H54 (cell line): Measurements from ENCODE around the gene SORCS2.
A peak's percentile ranks its signal among the peaks of the same experiment; 100 is the strongest.

ENCODE experiments used
- DNase-seq: peaks from one replicate; pipeline ENCODE4 v3.0.0; 2011; ENCODE audit warnings: low spot score, mixed read lengths; ENCODE audit not compliant: insufficient read length
- FAIRE-seq: peaks from 3 replicates; lab custom pipeline; 2011; peaks lifted over from hg19 to GRCh38; lab: Jason Lieb, UNC
- POLR2A ChIP-seq: IDR thresholded peaks from 2 replicates; pipeline ENCODE4 v1.6.1; 2011; ENCODE audit warnings: low read depth, mild to moderate bottlenecking, low read length

The SORCS2 gene

DNA sequence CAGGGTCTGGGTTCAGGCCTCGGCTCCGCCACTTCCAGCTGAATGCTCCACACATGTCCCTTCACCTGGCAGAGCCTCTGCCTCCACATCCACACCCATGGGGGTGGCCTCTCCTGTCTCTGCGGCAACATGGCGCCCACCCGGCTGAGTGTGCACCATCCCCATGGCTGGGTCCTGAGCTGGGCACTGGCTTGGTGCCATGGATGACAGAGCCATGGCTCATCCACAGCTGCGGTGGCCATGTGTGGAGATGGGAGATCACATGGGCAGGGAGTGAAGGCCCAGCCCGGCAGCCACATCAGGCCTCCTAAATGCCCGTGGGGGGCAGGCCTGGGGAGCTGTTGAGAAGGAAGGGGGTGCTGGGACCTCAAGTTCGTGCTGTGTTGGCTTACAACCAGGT lies 533.6 kb downstream of the SORCS2 start:
- DNase-seq = peak; percentile 82
- no peak for TF ChIP-seq POLR2A
- no peak for FAIRE-seq

DNA sequence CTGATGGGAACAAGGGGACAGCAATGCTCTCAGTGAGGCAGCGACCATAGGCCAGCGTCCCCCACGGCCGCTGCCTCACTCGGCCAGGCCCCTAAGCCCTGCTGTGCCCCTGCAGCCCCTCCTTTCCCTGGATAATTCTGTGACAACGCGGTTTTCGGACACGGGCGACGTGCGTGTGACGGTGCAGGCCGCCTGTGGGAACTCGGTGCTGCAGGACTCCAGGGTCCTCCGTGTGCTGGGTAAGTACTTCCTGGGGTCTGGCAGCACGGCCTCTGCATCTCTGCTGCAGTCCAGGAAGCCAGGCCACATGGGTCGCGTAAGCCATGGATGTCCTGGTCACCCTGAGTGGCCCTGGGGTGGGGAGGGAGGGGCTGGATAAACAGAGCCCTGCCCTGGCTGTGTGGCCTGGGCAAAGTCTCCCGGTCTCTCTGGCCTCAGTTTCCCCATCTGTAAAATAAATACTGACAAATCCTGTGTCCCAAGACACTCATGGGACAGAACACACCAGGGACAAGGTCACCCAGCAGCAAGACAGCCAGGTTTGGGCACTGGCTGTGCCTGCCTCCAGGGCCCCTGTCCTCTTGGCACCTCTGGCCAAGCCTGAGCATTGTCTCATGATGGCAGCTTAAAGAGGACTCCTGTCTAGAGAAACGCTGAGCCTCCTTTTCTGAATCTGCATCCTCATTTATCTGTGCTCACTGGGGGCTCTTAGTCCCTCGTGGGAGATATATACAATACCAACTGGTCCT lies 534.5 kb downstream of the SORCS2 start:
- FAIRE-seq (no peak), DNase-seq (no peak)
- no peak for TF ChIP-seq POLR2A

DNA sequence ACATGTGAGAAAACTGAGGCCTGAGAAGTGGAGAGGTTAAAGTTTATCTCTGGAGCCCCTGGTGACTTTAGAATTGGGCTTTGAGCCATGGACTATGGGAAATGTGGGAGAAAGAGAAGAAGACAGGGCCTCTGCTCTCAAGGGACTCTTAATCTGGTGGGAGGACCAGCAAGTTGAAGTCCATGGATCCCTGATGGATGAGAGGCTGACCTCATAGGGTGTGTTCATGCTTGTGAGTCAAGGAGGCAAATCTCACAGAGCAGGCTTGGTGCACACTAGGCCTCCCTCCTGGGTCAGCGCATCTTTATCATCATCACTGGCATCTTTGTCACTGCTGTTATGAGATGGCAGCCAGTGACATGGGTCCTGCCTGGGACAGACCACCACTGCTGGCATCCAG lies 535.4 kb downstream of the SORCS2 start:
- no peak for TF ChIP-seq POLR2A
- DNase-seq = peak; percentile 40
- no peak for FAIRE-seq

DNA sequence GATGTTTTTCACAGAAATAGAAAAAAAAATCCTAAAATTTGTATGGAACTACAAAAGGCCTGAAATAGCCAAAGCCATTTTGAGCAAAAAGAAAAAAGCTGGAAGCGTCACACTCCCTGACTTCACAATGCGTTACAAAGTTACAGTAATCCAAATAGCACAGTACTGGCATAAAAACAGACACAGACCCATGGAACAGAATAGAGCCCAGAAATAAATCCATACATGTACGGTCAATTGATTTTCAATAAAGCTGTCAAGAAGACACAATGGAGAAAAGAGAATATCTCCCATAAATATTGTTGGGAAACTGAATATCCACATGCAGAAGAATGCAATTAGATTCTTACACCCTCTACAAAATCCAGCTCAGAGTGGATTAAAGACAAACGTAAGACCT lies 539.1 kb downstream of the SORCS2 start:
- FAIRE-seq (no peak), DNase-seq (no peak)
- no peak for TF ChIP-seq POLR2A

DNA sequence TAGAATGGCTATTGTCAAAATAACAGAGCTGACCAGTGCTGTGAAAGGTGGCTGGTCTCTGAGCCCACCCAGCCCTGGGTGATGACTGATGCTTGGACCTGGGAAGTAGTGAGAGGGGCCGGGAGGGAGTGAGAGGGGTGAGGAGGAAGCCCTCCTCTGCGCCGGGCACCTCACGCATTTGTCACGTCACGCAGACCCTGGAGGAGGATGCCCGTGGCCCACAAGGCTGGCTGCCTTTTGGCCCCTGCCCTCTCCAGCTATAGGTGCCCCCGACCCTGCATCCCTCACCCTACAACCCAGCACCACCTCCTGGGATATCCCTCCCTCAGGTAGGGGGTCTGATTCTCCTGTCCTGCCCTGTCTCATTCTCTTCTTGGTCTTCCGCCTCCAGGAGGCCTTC lies 539.9 kb downstream of the SORCS2 start:
- DNase-seq (no peak), FAIRE-seq (no peak)
- TF ChIP-seq POLR2A = no peak

DNA sequence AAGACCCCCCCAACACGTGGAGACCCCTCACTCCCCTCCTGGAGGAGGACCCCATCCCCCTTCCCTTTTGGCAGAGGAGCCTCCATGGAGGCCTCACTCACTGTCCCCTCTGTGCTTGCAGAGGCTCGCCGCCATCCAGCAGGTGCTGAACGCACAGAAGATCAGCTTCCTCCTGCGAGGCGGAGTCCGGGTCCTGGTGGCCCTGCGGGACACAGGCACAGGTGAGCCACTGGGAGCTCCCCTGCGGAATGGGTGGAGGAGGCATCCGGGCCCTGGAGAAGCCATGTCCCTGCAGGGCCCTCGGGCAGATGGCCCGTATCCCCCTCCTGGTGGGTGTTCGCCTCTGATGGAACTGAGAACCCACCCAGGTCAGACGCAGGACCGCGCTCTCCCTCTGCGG lies 540.9 kb downstream of the SORCS2 start:
- no peak for DNase-seq
- TF ChIP-seq POLR2A = no peak
- no peak for FAIRE-seq

DNA sequence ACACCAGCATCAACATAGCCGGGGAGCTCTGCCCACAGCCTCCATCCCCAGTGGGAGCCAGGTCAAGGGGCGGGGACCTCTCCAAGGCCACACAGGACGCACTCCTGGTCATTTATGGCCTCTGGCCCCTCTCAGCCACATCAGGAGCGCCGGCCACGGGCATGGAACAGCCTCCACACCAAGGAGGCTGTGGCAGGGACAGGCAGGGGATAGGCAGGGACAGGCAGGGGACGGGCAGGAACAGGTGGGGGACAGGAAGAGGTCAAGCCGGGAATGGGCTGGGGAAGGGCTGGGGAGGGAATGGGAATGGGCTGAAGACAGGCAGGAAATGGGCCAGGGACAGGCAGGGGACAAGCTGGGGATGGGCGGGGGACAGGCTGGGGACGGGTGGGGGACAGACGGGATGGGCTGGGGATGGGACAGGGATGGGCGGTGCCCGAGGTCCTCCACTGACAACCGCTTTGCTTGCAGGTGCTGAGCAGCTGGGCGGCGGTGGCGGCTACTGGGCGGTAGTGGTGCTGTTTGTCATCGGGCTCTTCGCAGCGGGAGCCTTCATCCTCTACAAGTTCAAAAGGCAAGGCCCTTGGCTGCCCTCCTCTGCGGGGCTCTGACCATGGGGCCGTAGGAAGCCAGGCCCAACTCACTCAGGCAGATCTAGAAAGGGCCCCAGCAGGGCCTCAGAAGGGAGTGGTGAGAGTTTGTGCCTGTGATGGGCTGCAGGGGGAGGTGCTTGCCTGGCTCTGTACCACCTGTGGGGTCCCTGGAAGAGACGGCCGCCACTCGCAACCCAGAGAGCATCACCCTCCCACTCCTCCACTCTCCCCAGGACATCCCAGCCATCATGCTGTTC lies 541.7 kb downstream of the SORCS2 start:
- no peak for TF ChIP-seq POLR2A
- DNase-seq = no peak
- no peak for FAIRE-seq

DNA sequence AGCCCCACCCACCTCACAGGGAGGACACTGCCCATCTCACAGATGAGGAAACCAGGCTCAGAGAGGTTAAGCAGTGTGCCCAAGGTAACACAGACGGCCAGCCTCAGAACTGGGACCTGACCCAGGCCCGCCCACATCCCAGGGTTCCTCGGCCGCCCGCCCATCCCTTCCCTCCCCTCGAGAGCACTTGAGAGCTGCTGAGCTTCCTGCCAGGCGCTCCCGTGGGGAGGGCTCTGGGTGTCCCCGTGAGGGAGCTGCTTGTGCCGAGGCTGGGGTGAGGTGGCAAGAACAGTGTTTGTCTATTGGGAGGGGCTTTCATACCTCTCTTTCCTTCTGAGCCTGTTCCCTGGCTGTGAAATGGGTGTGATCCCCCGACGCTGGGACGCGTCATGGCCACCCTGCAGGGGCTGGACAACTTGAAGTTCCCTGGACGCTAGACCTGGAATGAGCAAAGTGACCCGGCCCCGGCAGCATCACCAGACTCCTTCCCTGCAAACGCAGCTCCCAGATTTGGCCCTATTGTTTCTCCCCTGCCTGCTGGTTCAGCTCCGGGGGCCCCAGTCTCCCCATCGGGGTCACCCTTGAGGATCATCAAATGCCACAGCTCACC lies 542.4 kb downstream of the SORCS2 start:
- no peak for DNase-seq
- FAIRE-seq = no peak
- no peak for TF ChIP-seq POLR2A

DNA sequence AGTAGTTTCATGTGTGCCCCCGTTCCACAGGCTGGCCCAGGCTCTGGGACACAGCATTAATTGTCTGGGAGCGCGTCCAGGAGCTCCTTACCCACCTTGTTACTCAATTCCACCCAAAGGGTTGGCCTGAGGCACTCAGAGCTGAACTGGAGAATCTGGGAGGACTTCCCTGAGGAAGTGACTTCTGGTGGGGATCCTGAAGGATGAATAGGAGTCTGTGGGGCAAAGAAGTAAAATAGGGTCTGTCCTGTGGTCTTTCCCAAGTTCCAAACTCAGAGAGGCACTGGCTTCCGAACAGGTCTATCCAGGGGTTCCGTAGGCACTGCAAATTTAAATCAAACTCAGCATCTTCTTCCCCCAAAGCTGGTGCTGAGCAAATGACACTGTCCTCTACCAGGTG lies 543.1 kb downstream of the SORCS2 start:
- FAIRE-seq = no peak
- TF ChIP-seq POLR2A = no peak
- no peak for DNase-seq

DNA sequence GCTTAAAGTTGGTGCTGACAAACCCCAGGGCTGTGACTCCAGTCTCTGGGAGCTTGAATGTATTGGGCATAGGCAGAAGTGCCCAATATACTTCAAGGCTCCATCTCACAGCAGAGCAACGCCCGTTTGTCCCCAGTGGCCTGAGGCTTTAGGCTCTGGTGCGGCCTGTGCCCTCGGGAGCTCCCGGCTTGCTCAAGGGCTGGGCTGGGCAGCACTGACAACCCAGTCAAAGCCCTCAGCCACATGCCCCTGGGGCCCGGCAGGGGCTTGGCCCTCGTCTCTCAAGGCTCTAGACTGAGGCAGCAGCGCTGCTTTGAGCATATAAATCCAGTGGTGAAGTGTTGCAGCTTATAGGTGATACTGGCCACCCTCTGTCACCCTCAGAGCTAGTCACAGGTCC lies 543.6 kb downstream of the SORCS2 start:
- FAIRE-seq (no peak), DNase-seq (no peak)
- TF ChIP-seq POLR2A = no peak

DNA sequence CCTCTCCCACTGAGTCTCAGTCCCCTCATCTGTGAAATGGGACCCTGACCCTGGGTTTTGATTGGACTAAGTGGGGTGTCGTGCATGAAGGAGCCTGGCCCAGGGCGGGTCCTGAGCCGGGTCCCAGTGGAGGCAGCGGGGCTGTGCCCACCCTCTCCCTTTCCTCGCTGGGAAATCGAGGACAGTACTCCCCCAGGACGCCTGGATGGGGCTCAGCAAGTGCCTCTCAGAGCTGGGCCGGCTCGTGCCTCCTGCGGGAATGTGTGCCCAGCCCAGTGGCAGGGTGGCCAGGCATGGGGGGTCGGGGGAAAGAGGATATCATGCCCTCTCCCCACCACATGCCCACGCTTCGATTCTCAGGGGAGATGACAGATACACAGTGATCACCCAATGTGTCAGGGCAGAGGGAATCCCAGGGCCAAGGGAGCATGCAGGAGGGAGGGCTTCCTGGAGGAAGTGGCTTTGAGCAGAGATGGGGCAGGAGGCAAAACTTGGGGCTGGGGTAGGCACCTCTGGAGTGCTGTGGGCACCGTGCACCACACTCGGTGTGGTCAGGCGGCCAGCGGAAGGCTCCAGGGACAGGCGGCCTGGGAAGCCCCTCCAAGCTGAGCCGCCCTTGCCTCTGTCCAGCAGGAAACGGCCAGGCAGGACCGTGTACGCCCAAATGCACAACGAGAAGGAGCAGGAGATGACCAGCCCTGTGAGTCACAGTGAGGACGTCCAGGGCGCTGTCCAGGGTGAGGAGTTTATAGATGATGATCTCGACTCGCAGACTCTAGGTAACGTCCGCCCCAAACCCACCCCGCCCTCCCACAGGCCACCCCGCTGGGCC lies 544.3 kb downstream of the SORCS2 start:
- FAIRE-seq (no peak), DNase-seq (peak; percentile 61)
- no peak for TF ChIP-seq POLR2A

DNA sequence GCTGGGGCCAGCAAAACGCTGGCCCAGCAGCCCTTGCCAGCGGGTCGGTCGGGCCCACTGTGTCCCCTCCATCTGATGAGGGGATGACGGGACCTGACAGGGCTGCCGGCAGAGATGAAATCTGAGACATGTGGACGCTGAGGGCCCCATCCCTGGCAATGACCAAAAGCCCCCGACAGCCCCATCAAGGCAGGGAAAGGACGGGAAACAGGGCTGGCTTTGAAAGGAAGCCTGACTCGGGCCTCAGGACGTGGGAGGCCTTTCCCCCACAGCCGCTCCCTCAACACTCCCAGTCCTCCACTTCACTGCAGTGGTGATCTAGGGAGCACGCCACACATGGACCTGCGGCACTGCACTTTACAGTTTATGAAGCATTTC lies 544.9 kb downstream of the SORCS2 start:
- DNase-seq = no peak
- no peak for FAIRE-seq
- no peak for TF ChIP-seq POLR2A

DNA sequence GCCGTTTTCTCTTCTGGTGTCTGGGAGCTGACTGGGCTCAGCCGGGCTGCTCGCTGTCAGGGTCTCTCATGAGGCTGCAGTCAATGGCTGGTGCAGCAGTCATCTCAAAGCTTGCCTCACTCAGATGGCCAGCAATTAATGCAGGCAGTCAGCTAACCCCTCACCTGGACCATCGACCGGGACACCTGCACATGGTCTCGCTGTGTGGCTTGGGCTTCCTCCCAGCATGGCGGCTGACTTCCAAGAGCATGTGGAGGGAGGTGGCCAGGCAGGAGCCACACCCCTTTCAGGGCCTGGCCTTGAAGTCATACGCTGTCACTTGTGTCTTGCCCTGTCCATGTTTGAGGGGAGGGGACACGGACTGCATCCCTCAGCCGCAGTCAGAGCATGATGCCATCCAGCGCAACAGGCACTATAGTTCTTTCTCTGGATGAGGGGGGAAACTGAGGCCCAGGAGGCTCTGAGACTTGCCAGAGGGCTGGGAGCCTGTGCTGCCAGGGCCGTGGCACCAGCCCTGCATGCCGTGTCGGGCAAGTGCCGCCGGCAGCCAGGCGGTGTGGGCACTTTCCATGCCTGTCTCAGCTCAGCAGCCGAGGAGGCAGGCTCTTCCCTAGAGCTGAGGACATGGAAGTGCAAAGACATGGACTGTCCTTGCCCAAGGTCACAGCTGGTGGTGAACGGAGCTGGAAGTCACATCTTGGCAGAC lies 545.6 kb downstream of the SORCS2 start:
- DNase-seq (no peak), FAIRE-seq (no peak)
- no peak for TF ChIP-seq POLR2A
